ENCODE data around the gene PRIM1. TPM values are rescaled to one million over a fixed set of nuclear protein-coding genes. Genes with fewer than 3 reads are reported as not detected.

Gene PRIM1
- total RNA-seq, 2 experiments from 2014 or later: 5.3 to 6.1 TPM

- DNase-seq (no peak), ATAC-seq (ENCODE audit: poor library complexity) (no peak)
- Histone ChIP-seq H3K27me3 (ENCODE audit: control insufficient read depth in 1 of 2, insufficient read depth in 2 of 2, low read length in 2 of 2) (no peaks in the 10 kb centered on the region), H3K27ac (ENCODE audit: low read depth in 1 of 2, low read length in 2 of 2) (no peak overlapping the region), H3K36me3 (ENCODE audit: insufficient read depth, low read length) (no peaks in the 10 kb centered on the region), H3K4me1 (ENCODE audit: insufficient read depth, low read length) (peaks cover 2% of the 10 kb centered on the region), H3K9me3 (ENCODE audit: control insufficient read depth in 1 of 2, insufficient read depth in 1 of 2, low read length in 2 of 2) (no peaks in the 10 kb centered on the region), H3K4me3 (ENCODE audit: low read length) (no peak overlapping the region)
- ChIA-PET POLR2A (interaction anchor here (1.1 to 1.9 kb wide), 2 partner anchors 11 to 26 kb away, joined by 3 to 7 read pairs; partner anchors contain the start of genes NACA and PTGES3), CTCF (no interaction called here)
- Mint-ChIP-seq H3K27ac (no peak overlapping the region), H3K4me3 (no peak overlapping the region), H3K4me1 (ENCODE audit: low read depth) (no peaks in the 10 kb centered on the region), H3K27me3 (no peaks in the 10 kb centered on the region), H3K36me3 (ENCODE audit: low read depth) (no peaks in the 10 kb centered on the region), H3K9me3 (no peaks in the 10 kb centered on the region)
- no peak for TF ChIP-seq CTCF (IDR thresholded peaks at IDR 0.05)
- intact Hi-C loops (cut with DNase I, micrococcal nuclease): no loop called here
These were observed 53.0 kb downstream of the PRIM1 start for GRCh38 chr12:56699020-56699661.

GRCh38 chr12:56695327-56696101 is 56.6 kb downstream of the PRIM1 start:
- ChIA-PET POLR2A (interaction anchor here (1.1 kb wide), 1 partner anchor 14 kb away, joined by 3 read pairs; no protein-coding TSS in a partner anchor), CTCF (interaction anchor here (1.1 kb wide), 1 partner anchor 31 kb away, joined by 3 read pairs; no protein-coding TSS in a partner anchor)
- ATAC-seq (ENCODE audit: poor library complexity): no peak
- Mint-ChIP-seq H3K4me3 (no peak overlapping the region), H3K4me1 (ENCODE audit: low read depth) (no peaks in the 10 kb centered on the region), H3K36me3 (ENCODE audit: low read depth) (no peaks in the 10 kb centered on the region), H3K9me3 (no peaks in the 10 kb centered on the region), H3K27ac (no peak overlapping the region), H3K27me3 (no peaks in the 10 kb centered on the region)
- Histone ChIP-seq H3K36me3 (ENCODE audit: insufficient read depth, low read length) (no peaks in the 10 kb centered on the region), H3K4me3 (ENCODE audit: low read length) (no peak overlapping the region), H3K9me3 (ENCODE audit: control insufficient read depth in 1 of 2, insufficient read depth in 1 of 2, low read length in 2 of 2) (no peaks in the 10 kb centered on the region), H3K27me3 (ENCODE audit: control insufficient read depth in 1 of 2, insufficient read depth in 2 of 2, low read length in 2 of 2) (no peaks in the 10 kb centered on the region), H3K27ac (ENCODE audit: low read depth in 1 of 2, low read length in 2 of 2) (no peak overlapping the region), H3K4me1 (ENCODE audit: insufficient read depth, low read length) (peaks cover 1% of the 10 kb centered on the region)
- intact Hi-C loops (cut with DNase I, micrococcal nuclease): no loop called here
- DNase-seq: no peak
- TF ChIP-seq CTCF (IDR thresholded peaks at IDR 0.05): no peak

GRCh38 chr12:56694161-56694560 is 58.0 kb downstream of the PRIM1 start:
- H3K4me3 Mint-ChIP-seq: no peak overlapping the region
- intact Hi-C loops (cut with DNase I, micrococcal nuclease): no loop called here
- ChIA-PET CTCF (interaction anchor here (0.7 kb wide), 1 partner anchor 57 kb away, joined by 3 read pairs; no protein-coding TSS in a partner anchor), POLR2A (interaction anchor here (0.7 kb wide), 1 partner anchor 10 kb away, joined by 3 read pairs; no protein-coding TSS in a partner anchor)
- H3K27ac Mint-ChIP-seq: no peak overlapping the region
- Histone ChIP-seq H3K9me3 (ENCODE audit: control insufficient read depth in 1 of 2, insufficient read depth in 1 of 2, low read length in 2 of 2) (no peaks in the 10 kb centered on the region), H3K27ac (ENCODE audit: low read depth in 1 of 2, low read length in 2 of 2) (no peak overlapping the region), H3K36me3 (ENCODE audit: insufficient read depth, low read length) (no peaks in the 10 kb centered on the region), H3K4me1 (ENCODE audit: insufficient read depth, low read length) (peaks cover 3% of the 10 kb centered on the region), H3K4me3 (ENCODE audit: low read length) (no peak overlapping the region), H3K27me3 (ENCODE audit: control insufficient read depth in 1 of 2, insufficient read depth in 2 of 2, low read length in 2 of 2) (no peaks in the 10 kb centered on the region)
- no peaks in the 10 kb centered on the region for H3K36me3 Mint-ChIP-seq (ENCODE audit: low read depth)
- H3K4me1 Mint-ChIP-seq (ENCODE audit: low read depth): peaks cover 1% of the 10 kb centered on the region
- DNase-seq (no peak), ATAC-seq (ENCODE audit: poor library complexity) (no peak)
- H3K27me3 Mint-ChIP-seq: no peaks in the 10 kb centered on the region
- H3K9me3 Mint-ChIP-seq: no peaks in the 10 kb centered on the region
- TF ChIP-seq CTCF (IDR thresholded peaks at IDR 0.05): no peak
